Thymus (tissue), 11 donors: ENCODE results near the gene CD58. TPM values are rescaled to one million over a fixed set of nuclear protein-coding genes. Genes with fewer than 3 reads are reported as not detected.
"Not testable (repeated sequence)": the region's sequence is repeated elsewhere in the genome, so short reads cannot be mapped to it uniquely, and the experiment has no call there.

Experiments
- DNase-seq, 9 donors: peaks; one replicate each; pipeline ENCODE4 v3.0.0-alpha.2; 2013; ENCODE audit warnings: low spot score in 9 of 9, low read depth in 6 of 9, missing footprints in 1 of 9
- H3K27ac ChIP-seq, 2 donors: one replicate each; pipeline ENCODE4 v1.5.1; 2013; ENCODE audit warnings: control low read depth in 1 of 2, low read depth in 1 of 2, low read length in 1 of 2, mild to moderate bottlenecking in 1 of 2, moderate library complexity in 1 of 2
- H3K27me3 ChIP-seq, 2 donors: one replicate each; pipeline ENCODE4 v1.5.1; 2013; ENCODE audit warnings: low read length in 1 of 2; ENCODE audit not compliant: control insufficient read depth in 2 of 2, insufficient read depth in 1 of 2
- H3K36me3 ChIP-seq, 2 donors: one replicate each; pipeline ENCODE4 v1.5.1; 2013; ENCODE audit warnings: low read length in 1 of 2, mild to moderate bottlenecking in 1 of 2, moderate library complexity in 1 of 2; ENCODE audit not compliant: control insufficient read depth in 2 of 2, insufficient read depth in 2 of 2
- H3K4me1 ChIP-seq, 2 donors: one replicate each; pipeline ENCODE4 v1.5.1; 2013; ENCODE audit warnings: low read length in 2 of 2; ENCODE audit not compliant: control insufficient read depth in 2 of 2, insufficient read depth in 2 of 2
- H3K4me3 ChIP-seq, 2 donors: one replicate each; pipeline ENCODE4 v1.5.1; 2013; ENCODE audit warnings: low read length in 2 of 2, control low read depth in 1 of 2, mild to moderate bottlenecking in 1 of 2
- H3K9me3 ChIP-seq, 2 donors: one replicate each; pipeline ENCODE4 v1.5.1; 2013; ENCODE audit warnings: low read length in 1 of 2, mild to moderate bottlenecking in 1 of 2; ENCODE audit not compliant: control insufficient read depth in 2 of 2, insufficient read depth in 1 of 2
- WGBS: extraction: QIAGEN DNeasy Blood & Tissue Kit; methylation state at CpG from one replicate; pipeline ENCODE4 v1.1.7; 2013; 5-methylcytosine and 5-hydroxymethylcytosine counted together
- polyA plus RNA-seq: library from polyadenylated mRNA; stranded (reverse); fragments of 200-250 nt; gene quantifications from one replicate; pipeline ENCODE4 v1.2.3, GENCODE V29; 2013
- total RNA-seq: library from RNA; stranded (reverse); fragments of 120-200 nt; gene quantifications from one replicate; pipeline ENCODE4 v1.2.4, GENCODE V29; 2013
- donor health status: healthy.

CD58 gene
- total and polyA plus RNA-seq, 2 donors: 12.7 to 24.6 TPM

DNA sequence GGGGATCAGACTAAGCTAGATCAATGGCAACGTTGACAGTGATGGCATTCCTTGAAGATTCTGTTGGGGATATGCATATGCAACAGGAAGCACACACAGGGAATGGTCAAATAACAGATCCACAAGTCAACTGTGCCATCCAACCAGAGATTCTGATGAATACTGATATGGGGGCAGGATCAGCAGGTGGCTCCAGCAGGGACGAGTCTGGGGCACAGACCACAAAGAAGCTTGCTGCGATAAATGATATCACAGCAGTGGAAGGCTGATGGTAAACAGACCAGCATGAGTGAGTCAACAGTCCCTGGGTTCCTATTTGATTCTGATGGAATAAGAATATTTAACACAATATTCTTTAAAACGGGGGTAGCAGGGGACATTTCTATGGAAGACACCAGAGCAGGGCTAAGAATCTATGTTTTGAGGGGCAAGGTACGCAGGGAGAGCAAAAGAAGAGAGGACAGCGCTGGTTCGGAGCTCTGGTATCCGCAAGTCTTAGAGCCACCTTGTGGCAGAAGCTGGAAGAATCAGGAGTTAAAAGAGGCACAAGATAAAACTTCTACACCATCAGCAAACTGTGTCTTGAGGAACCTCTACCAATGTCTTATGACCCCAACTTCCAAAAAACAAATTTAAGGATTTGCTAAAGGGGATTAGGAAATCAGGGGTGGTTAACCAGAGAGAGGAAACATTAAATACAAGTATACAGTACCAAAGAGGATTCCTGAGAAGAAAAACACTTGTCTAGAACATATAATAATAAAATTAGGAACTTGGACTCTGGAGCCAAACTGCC is 25.3 kb upstream of the CD58 start:
- WGBS: 11% methylated on average over 8 of the region's 8 CpGs
- H3K27ac ChIP-seq, H3K4me1 ChIP-seq, H3K9me3 ChIP-seq, H3K4me3 ChIP-seq, H3K27me3 ChIP-seq, H3K36me3 ChIP-seq: not testable (repeated sequence)
- DNase-seq: peak in 3 of 9 donors; percentile 26 to 50 (median 46)

DNA sequence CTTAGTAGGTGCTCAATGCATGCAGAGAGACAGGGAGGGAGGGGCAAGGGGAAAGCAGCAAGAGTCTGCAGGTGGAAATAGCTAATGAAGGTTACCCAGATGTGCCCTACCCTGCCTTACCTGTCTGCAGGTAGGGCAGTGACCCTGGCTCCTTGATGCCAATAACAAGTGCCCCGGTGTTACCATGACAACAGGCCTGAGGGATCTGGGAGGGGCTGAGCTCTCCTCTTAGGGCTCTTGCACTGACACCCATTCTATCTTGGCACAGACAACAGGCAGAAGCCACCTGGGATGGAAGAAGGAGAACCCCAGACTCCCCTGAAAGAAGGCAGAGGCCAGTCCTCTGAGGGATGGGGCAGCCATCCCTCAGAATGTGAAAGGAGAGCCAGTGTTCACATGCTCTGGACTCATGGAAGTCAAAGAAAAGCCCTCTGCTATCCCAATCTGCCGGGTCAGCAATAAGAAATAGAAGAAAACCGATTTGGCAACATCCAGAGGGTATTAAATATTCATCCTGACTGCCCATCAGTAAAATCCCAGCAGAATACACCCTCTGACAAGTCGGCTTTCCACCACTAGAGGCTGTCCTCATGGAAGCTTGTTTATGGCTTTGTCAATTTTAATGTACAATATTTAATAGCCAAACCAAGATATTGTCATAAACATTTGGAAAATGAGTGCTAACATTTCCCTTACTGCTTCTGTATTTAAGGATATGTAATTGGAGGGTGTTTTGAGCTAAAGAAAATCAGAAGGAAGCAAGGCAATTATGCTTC is 24.4 kb upstream of the CD58 start:
- not testable (repeated sequence) for H3K9me3 ChIP-seq
- 78% methylated on average over 4 of the region's 4 CpGs for WGBS

DNA sequence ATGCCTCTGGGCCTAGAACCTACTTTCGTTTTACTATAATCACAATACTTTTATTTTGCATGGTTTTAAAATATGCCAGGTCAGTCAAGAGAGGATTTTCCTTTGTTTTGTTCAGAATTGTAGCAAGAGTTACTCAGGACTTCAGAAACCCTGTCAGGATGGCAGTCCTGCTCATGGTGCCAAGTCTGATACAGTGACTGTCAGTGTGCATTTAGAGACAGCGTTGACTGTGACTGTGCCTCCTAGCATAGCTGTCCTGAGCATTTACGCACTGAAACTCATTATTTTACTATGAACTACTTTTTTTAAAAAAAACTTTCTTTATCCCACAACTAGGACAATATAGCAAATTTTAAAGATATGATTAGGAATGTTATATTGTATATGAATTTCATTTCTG is 23.2 kb upstream of the CD58 start:
- WGBS: 99% methylated on average over 3 of the region's 3 CpGs
- not testable (repeated sequence) for H3K4me3 ChIP-seq, H3K9me3 ChIP-seq, H3K27ac ChIP-seq, H3K36me3 ChIP-seq, H3K4me1 ChIP-seq, H3K27me3 ChIP-seq, DNase-seq

More for the DNA sequence above, 24.4 kb upstream of the CD58 start:
- not testable (repeated sequence) for H3K27ac ChIP-seq, H3K36me3 ChIP-seq, H3K4me1 ChIP-seq, H3K4me3 ChIP-seq, H3K27me3 ChIP-seq, DNase-seq

DNA sequence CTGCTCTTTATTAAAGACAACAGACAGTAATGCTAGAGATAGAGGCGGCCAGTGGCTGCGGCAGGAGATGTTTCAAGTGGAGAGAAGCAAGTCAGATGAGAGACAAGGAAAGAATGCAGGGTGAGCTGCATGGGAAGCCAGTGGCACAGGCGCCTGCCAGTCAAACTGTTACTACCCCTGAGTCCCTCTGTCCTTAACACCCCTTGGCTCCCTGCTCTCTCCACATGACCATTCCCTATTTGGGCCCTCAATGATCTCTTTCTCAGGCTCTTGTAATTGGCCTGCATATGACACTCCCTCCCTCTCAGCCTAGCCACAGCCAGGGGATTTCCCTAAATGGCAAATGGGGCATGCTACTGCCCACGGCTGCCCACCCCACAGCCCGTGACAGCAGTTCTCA is 22.6 kb upstream of the CD58 start:
- not testable (repeated sequence) for H3K27me3 ChIP-seq, H3K4me1 ChIP-seq, H3K4me3 ChIP-seq, H3K27ac ChIP-seq, DNase-seq, H3K9me3 ChIP-seq, H3K36me3 ChIP-seq
- 97% methylated on average over 3 of the region's 5 CpGs for WGBS

DNA sequence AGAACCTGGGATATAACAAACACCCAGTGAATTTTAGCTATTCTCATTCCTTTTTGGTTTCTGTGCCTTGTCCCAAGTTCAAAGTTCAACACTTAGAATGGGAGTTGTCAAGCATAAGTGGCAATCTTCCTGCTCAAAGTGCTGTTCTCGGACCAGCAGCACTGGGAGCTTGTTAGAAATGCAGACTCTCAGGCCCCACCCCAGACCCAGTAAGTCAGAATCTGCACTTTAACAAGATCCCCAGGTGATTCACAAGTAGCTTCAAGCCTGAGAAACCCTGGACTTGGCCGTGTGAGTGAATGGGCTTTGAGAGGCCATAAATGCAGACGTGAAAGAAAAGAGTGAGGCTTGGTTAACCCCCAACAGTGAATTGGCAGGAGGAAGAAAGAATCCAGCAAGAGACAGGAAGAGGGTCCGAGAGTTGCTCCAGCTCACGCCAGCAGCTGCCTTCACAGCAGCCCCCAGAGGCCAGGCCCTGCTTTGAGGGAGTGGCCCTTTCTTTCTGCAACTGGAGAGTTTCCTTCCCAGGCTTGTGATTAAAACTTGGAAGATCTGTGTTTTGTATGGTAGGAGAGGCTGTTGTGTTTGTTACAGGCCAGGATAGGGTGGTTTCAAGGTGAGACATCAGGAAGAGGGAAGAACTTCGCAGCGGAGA is 21.3 kb upstream of the CD58 start:
- not testable (repeated sequence) for H3K9me3 ChIP-seq, H3K4me1 ChIP-seq

DNA sequence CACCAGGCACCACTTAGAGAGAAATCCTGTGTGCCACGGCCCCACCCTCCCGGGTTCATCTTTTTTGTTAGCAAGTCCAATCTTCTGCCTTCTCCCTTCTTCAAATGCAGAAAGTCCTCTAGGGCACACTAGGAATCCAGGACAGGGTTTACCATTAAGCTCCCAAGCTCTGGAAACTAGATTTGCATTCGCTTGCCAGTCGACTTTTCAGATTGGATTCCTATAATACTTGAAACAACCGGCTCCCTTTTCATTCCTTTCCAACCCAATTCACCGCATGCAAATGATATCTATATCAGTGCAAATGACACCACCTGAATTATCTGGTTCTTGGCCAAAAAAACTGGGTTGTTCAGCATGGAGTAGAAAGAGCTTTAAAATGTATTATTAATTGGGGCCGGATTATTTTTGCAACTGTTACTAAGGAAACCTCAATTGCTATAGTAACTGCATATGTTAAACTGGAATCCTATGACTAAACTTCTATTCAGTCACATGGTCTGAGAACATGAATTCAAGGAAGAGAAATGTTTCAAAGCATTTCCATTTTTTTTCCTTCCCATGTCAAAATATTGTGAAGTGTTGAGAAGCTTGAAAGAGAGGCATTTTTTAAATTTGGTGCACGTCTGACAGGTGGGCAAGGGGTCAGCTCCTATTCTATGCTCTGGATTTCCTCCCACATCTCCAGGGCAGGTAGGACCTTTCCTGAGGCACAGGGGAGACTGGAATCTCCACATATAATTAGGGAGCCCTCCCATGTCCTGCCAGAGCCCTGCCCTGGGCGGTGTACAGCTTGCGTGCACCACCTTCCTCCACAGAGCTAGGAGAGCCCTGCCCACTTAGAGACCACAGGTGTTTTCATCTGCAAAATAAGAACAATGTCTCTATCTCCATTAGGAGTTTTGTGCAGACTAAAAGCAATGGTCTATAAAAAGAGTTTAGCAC is 20.5 kb upstream of the CD58 start:
- not testable (repeated sequence) for H3K36me3 ChIP-seq, H3K4me3 ChIP-seq, H3K27me3 ChIP-seq, H3K27ac ChIP-seq, DNase-seq, H3K9me3 ChIP-seq, H3K4me1 ChIP-seq
- WGBS: 95% methylated on average over 5 of the region's 10 CpGs

More for the DNA sequence above, 21.3 kb upstream of the CD58 start:
- not testable (repeated sequence) for H3K27me3 ChIP-seq, H3K27ac ChIP-seq, DNase-seq, H3K36me3 ChIP-seq, H3K4me3 ChIP-seq
- 95% methylated on average over 7 of the region's 7 CpGs for WGBS

DNA sequence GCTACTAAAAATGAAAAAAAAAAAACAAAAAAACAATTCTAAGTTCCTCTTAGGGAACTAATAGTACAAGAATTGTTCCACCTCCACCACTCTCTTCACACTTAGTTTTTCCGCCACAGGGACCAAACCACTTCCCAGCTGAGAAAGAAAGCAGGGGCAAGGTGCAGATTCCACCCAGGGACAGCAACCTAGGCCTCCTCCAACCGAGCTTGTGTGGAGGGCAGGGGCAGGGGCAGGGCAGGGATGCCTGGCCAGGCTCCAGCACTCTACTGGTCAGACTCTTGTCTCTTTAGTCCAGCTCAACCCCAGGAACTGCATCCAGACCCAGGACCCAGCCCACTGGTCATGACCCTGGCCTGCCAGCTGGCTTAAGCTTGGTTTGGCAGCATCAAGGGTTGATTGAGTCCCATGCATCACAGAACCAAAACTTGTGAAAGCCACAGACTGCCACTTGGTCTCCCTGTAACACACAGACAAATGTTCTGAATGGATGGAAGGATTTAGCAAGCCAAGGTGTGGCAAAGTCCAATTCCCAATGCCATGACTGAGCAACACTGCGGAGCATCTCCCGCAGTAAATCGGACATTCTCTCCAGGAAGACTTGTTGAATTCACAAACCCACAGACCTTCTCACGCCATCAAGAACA is 19.7 kb upstream of the CD58 start:
- not testable (repeated sequence) for H3K4me3 ChIP-seq, H3K9me3 ChIP-seq, H3K36me3 ChIP-seq, H3K27ac ChIP-seq, H3K27me3 ChIP-seq, H3K4me1 ChIP-seq, DNase-seq
- 90% methylated on average over 6 of the region's 6 CpGs for WGBS

DNA sequence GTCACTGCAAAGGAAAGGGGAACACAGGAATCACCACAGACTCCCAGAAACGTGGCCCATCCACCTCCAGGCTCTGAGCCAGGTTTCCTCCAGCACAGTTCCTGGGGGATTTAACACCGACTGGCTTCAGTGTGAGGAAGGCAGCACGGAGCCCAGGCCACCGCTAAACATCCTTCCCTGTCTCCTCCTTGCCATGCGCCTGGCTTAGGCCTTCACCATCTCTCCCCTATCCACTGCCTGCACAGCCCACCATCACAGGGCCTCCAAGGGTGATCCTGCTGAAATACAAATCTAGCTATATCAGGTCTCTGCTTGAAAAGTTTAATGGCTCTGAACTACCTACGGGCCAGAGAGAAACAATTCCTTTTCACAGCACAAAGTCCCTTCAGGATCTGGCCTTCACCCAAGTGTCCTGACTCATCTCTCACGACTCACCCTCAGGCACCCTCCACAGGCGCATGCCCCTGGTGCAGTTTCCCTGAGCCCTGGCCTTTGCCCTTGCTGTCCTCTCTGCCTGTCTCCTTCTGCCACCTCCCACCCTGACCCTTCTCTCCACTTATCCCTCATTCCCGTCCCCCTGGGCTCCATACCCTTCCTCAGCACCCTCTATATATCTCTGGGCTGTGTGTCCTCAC is 18.4 kb upstream of the CD58 start:
- not testable (repeated sequence) for H3K4me3 ChIP-seq, H3K36me3 ChIP-seq, H3K27me3 ChIP-seq, H3K9me3 ChIP-seq, H3K27ac ChIP-seq, DNase-seq, H3K4me1 ChIP-seq
- 95% methylated on average over 9 of the region's 9 CpGs for WGBS
